HepG2 (cell line): ENCODE data around the gene TMEM139. TPM values are rescaled to one million over a fixed set of nuclear protein-coding genes. Genes with fewer than 3 reads are reported as not detected.

ENCODE experiments used
- BCL6 ChIP-seq: IDR thresholded peaks from 2 replicates; pipeline ENCODE4 v1.6.1; 2016; ENCODE audit warnings: missing genetic modification reagents, missing compliant biosample characterization
- E2F1 ChIP-seq: sonication (generic); formaldehyde crosslinking; IDR thresholded peaks from 2 replicates; pipeline ENCODE4 v1.5.0; 2020; ENCODE audit warnings: missing genetic modification reagents
- EP300 ChIP-seq, 3 experiments: sonication (generic) in 1 of 3; formaldehyde crosslinking in 1 of 3; IDR thresholded peaks; 2 replicates each; pipeline versions ENCODE4 v1.5.1 to v1.6.1; 2011 to 2020; ENCODE audit warnings: low read depth in 2 of 3, low read length in 2 of 3, borderline replicate concordance in 1 of 3, improper control_type of control experiment in 1 of 3, mild to moderate bottlenecking in 1 of 3, missing genetic modification reagents in 1 of 3, moderate library complexity in 1 of 3
- FOSL1 ChIP-seq: sonication (generic); formaldehyde crosslinking; IDR thresholded peaks from 2 replicates; pipeline ENCODE4 v1.9.0; 2021; ENCODE audit warnings: missing genetic modification reagents, borderline replicate concordance
- FOXO4 ChIP-seq: sonication (generic); formaldehyde crosslinking; conservative IDR thresholded peaks from 2 replicates; pipeline ENCODE4 v1.8.1; 2023; ENCODE audit warnings: missing genetic modification reagents
- HDAC1 ChIP-seq: sonication (generic); formaldehyde crosslinking; IDR thresholded peaks from 2 replicates; pipeline ENCODE4 v1.5.1; 2020; ENCODE audit warnings: mild to moderate bottlenecking, missing genetic modification reagents
- HMG20B ChIP-seq: conservative IDR thresholded peaks from 2 replicates; pipeline ENCODE4 v1.6.1; 2016; ENCODE audit warnings: missing genetic modification reagents, missing compliant biosample characterization
- HNRNPK ChIP-seq: fragments of 200-400 bp; formaldehyde crosslinking; IDR thresholded peaks from 2 replicates; pipeline ENCODE4 v1.6.1; 2018; ENCODE audit warnings: low read length, low read depth, moderate library complexity, mild to moderate bottlenecking; ENCODE audit not compliant: poor library complexity, severe bottlenecking
- MIER3 ChIP-seq: IDR thresholded peaks from 2 replicates; pipeline ENCODE4 v1.6.1; 2016; ENCODE audit warnings: missing compliant biosample characterization, borderline replicate concordance
- NR2F2 ChIP-seq: IDR thresholded peaks from 2 replicates; pipeline ENCODE4 v1.6.1; 2012; ENCODE audit warnings: low read depth, inconsistent platforms, borderline replicate concordance
- NR2F6 ChIP-seq, 2 experiments: IDR thresholded peaks; 2 replicates each; pipeline ENCODE4 v1.6.1; 2016; ENCODE audit warnings: antibody characterized with exemption in 1 of 2, mild to moderate bottlenecking in 1 of 2
- RCOR2 ChIP-seq: IDR thresholded peaks from 2 replicates; pipeline ENCODE4 v1.6.1; 2016; ENCODE audit warnings: missing biosample characterization, missing genetic modification reagents
- SIX1 ChIP-seq: sonication (generic); formaldehyde crosslinking; IDR thresholded peaks from 2 replicates; pipeline ENCODE4 v1.4.0; 2020; ENCODE audit warnings: missing genetic modification reagents, borderline replicate concordance
- SP5 ChIP-seq: IDR thresholded peaks from 2 replicates; pipeline ENCODE4 v1.6.1; 2016; ENCODE audit warnings: low read depth, borderline replicate concordance
- TP53 ChIP-seq: sonication (generic); formaldehyde crosslinking; conservative IDR thresholded peaks from 2 replicates; pipeline ENCODE4 v1.4.0; 2020; ENCODE audit warnings: missing genetic modification reagents
- U2AF2 ChIP-seq: fragments of 200-400 bp; formaldehyde crosslinking; IDR thresholded peaks from 2 replicates; pipeline ENCODE4 v1.6.1; 2017; ENCODE audit warnings: low read depth, mild to moderate bottlenecking, low read length
- ZBTB4 ChIP-seq: sonication (generic); formaldehyde crosslinking; IDR thresholded peaks from 2 replicates; pipeline ENCODE4 v1.4.0; 2020; ENCODE audit warnings: missing genetic modification reagents, mild to moderate bottlenecking, borderline replicate concordance
- ZFY ChIP-seq: sonication (generic); formaldehyde crosslinking; IDR thresholded peaks from 2 replicates; pipeline ENCODE4 v1.4.0; 2020; ENCODE audit warnings: missing genetic modification reagents
- ZNF230 ChIP-seq: sonication (generic); formaldehyde crosslinking; IDR thresholded peaks from 2 replicates; pipeline ENCODE4 v1.4.0; 2020; ENCODE audit warnings: mild to moderate bottlenecking, missing genetic modification reagents
- ZNF33B ChIP-seq: sonication (generic); formaldehyde crosslinking; IDR thresholded peaks from 2 replicates; pipeline ENCODE4 v1.5.1; 2020; ENCODE audit warnings: mild to moderate bottlenecking, missing genetic modification reagents
- ZNF414 ChIP-seq: sonication (generic); formaldehyde crosslinking; IDR thresholded peaks from 2 replicates; pipeline ENCODE4 v1.5.0; 2020; ENCODE audit warnings: missing genetic modification reagents
- ZNF468 ChIP-seq: sonication (generic); formaldehyde crosslinking; IDR thresholded peaks from 2 replicates; pipeline ENCODE4 v1.8.0; 2022; ENCODE audit warnings: mild to moderate bottlenecking, moderate library complexity, missing genetic modification reagents
- ZNF496 ChIP-seq: sonication (generic); formaldehyde crosslinking; IDR thresholded peaks from 2 replicates; pipeline ENCODE4 v1.8.1; 2023; ENCODE audit warnings: mild to moderate bottlenecking, moderate library complexity, missing genetic modification reagents; ENCODE audit not compliant: insufficient replicate concordance
- ZNF879 ChIP-seq: sonication (generic); formaldehyde crosslinking; IDR thresholded peaks from 2 replicates; pipeline ENCODE4 v1.8.1; 2023; ENCODE audit warnings: missing genetic modification reagents
- ZSCAN29 ChIP-seq: sonication (generic); formaldehyde crosslinking; conservative IDR thresholded peaks from 2 replicates; pipeline ENCODE4 v1.4.0; 2020; ENCODE audit warnings: mild to moderate bottlenecking, missing genetic modification reagents
- polyA plus RNA-seq, 8 experiments: library from polyadenylated mRNA; depleted of rRNA in 3 of 8; stranded (reverse) in 7 of 8; unstranded in 1 of 8; fragments of >200 nt; fragmentation: Illumina TruSeq in 4 of 8; extraction: Trizol in 4 of 8; gene quantifications; 2 replicates each; pipeline versions ENCODE4 v1.2.1 to v1.2.3, GENCODE V29; 2011 to 2016; ENCODE audit warnings: low read depth in 4 of 8, missing spikeins in 1 of 8, mixed read lengths in 1 of 8; ENCODE audit not compliant: insufficient read depth in 1 of 8
- total RNA-seq, 5 experiments: library from RNA; depleted of rRNA; stranded (reverse); fragments of >200 nt; fragmentation: Illumina TruSeq; extraction: Trizol; gene quantifications; 2 replicates each; pipeline ENCODE4 v1.2.3, GENCODE V29; 2016; ENCODE audit warnings: low read depth in 1 of 5

TMEM139 gene
- total and polyA plus RNA-seq, 2 of the 13 experiments (the other 11 are each of a cell fraction or from before 2014, with no cell fraction given) = 7.9 to 14.0 TPM

- TF ChIP-seq ZNF414 = no peak
- no peak for TF ChIP-seq U2AF2
- TF ChIP-seq HDAC1 (CRISPR knock-in tag) = peak; percentile 34; the same call in 1 of the 2 replicates
- TF ChIP-seq ZNF33B (CRISPR knock-in tag) = no peak
- TF ChIP-seq HMG20B (CRISPR knock-in tag) = no peak
- no peak for TF ChIP-seq ZFY (CRISPR knock-in tag)
- no peak for TF ChIP-seq ZNF879 (CRISPR knock-in tag)
- no peak for TF ChIP-seq FOXO4
- TF ChIP-seq ZNF230 = no peak
- no peak for TF ChIP-seq ZSCAN29 (CRISPR knock-in tag)
- TF ChIP-seq BCL6 (CRISPR knock-in tag) = peak; percentile 34; the same call in 1 of the 2 replicates
- no peak; a peak in 1 of 4 replicates for TF ChIP-seq EP300 (IDR thresholded peaks at IDR 0.05; ENCODE audit: low read depth in 2 of 2, low read length in 2 of 2)
- TF ChIP-seq EP300 (CRISPR knock-in tag; IDR thresholded peaks at IDR 0.05; ENCODE audit: borderline replicate concordance) = no peak
- TF ChIP-seq FOSL1 (CRISPR knock-in tag) = no peak
- no peak for TF ChIP-seq SP5 (CRISPR knock-in tag)
- TF ChIP-seq HNRNPK = no peak
- TF ChIP-seq NR2F2 = peak; percentile 73
- peak; percentile 77 for TF ChIP-seq NR2F6 (IDR thresholded peaks at IDR 0.05)
- TF ChIP-seq NR2F6 (CRISPR knock-in tag; IDR thresholded peaks at IDR 0.05) = peak; percentile 92
- no peak for TF ChIP-seq ZNF468 (CRISPR knock-in tag)
- peak; percentile 80 for TF ChIP-seq RCOR2
- 0 out of 2 replicates have a peak, but pooled peaks have one; percentile 19 for TF ChIP-seq MIER3 (CRISPR knock-in tag)
- TF ChIP-seq SIX1 (CRISPR knock-in tag) = no peak
- TF ChIP-seq ZBTB4 (CRISPR knock-in tag) = no peak
- TF ChIP-seq ZNF496 (CRISPR knock-in tag) = no peak
- no peak for TF ChIP-seq E2F1 (CRISPR knock-in tag)
- TF ChIP-seq TP53 (CRISPR knock-in tag) = no peak
Measured at GRCh38 chr7:143248761-143249354, 35.9 kb upstream of the TMEM139 start (continued).
